ENCODE data around the gene ST3GAL3. TPM values are rescaled to one million over a fixed set of nuclear protein-coding genes. Genes with fewer than 3 reads are reported as not detected.

Gene ST3GAL3
- total RNA-seq, 1 donor from 2014 or later = 16.5 TPM

GRCh38 chr1:43706598-43707189 is 642 bp upstream of the ST3GAL3 start:
- Mint-ChIP-seq H3K27me3 (ENCODE audit: unreplicated experiment) (peaks cover 4% of the 10 kb centered on the region), H3K36me3 (ENCODE audit: unreplicated experiment) (no peaks in the 10 kb centered on the region), H3K4me3 (ENCODE audit: unreplicated experiment) (peak overlapping the region; percentile 85), H3K9me3 (ENCODE audit: unreplicated experiment) (peaks cover 11% of the 10 kb centered on the region), H3K27ac (ENCODE audit: unreplicated experiment) (no peak overlapping the region), H3K4me1 (ENCODE audit: low read depth, unreplicated experiment) (peaks cover 11% of the 10 kb centered on the region)
- TF ChIP-seq, protein P1, sequence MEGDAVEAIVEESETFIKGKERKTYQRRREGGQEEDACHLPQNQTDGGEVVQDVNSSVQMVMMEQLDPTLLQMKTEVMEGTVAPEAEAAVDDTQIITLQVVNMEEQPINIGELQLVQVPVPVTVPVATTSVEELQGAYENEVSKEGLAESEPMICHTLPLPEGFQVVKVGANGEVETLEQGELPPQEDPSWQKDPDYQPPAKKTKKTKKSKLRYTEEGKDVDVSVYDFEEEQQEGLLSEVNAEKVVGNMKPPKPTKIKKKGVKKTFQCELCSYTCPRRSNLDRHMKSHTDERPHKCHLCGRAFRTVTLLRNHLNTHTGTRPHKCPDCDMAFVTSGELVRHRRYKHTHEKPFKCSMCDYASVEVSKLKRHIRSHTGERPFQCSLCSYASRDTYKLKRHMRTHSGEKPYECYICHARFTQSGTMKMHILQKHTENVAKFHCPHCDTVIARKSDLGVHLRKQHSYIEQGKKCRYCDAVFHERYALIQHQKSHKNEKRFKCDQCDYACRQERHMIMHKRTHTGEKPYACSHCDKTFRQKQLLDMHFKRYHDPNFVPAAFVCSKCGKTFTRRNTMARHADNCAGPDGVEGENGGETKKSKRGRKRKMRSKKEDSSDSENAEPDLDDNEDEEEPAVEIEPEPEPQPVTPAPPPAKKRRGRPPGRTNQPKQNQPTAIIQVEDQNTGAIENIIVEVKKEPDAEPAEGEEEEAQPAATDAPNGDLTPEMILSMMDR (IDR thresholded peaks at IDR 0.05; ENCODE audit: partially characterized antibody, unreplicated experiment) = no peak
- DNase-seq = peak; percentile 21

DNA sequence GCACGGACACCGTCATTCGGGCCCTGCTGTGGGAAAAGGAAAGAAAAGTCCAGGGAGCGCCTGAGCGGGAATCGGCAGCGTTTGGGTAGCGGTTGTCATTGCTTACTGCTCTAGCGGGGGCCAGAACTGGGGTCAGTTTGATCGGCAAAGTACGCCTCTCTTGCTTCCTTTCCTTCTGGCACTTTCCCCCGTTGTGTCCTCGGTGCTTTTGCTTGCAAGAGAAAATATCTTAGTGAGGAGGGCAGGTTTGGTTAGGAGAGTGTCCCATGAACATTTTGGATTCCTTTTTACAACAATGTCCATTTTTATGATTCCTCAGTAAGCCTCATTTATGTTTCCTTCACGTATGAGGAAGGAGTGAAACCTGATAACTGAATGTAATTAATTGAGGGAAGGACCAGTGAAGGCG is 670 bp downstream of the ST3GAL3 start:
- TF ChIP-seq, protein P1 (IDR thresholded peaks at IDR 0.05; ENCODE audit: partially characterized antibody, unreplicated experiment) = no peak
- H3K4me1 Mint-ChIP-seq (ENCODE audit: low read depth, unreplicated experiment) = peaks cover 11% of the 10 kb centered on the region
- H3K4me3 Mint-ChIP-seq (ENCODE audit: unreplicated experiment) = peak overlapping the region; percentile 92
- peak overlapping the region; percentile 68 for H3K27ac Mint-ChIP-seq (ENCODE audit: unreplicated experiment)
- H3K27me3 Mint-ChIP-seq (ENCODE audit: unreplicated experiment) = peaks cover 4% of the 10 kb centered on the region
- no peaks in the 10 kb centered on the region for H3K36me3 Mint-ChIP-seq (ENCODE audit: unreplicated experiment)
- H3K9me3 Mint-ChIP-seq (ENCODE audit: unreplicated experiment) = peaks cover 11% of the 10 kb centered on the region
- DNase-seq = no peak

DNA sequence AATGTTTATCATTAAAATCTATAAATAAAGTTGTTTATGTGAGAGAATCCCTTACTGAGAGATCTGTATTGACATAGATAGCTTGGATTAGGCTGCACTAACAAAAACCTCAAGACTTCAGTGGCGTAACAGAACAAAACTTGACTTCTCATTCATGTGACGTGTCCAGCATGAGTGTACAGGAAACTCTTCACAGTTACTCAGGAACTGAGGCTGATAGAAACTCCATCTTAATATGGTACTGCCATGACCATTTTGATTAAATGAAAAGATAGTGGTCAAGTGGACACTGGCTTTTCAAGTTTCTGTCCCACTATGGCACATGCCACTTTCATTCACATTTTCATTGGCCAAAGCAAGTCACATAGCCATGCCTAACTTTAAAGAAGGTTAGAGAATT is 3.7 kb downstream of the ST3GAL3 start:
- H3K36me3 Mint-ChIP-seq (ENCODE audit: unreplicated experiment) = no peaks in the 10 kb centered on the region
- H3K4me1 Mint-ChIP-seq (ENCODE audit: low read depth, unreplicated experiment) = peaks cover 7% of the 10 kb centered on the region
- H3K4me3 Mint-ChIP-seq (ENCODE audit: unreplicated experiment) = no peak overlapping the region
- DNase-seq = no peak
- TF ChIP-seq, protein P1 (IDR thresholded peaks at IDR 0.05; ENCODE audit: partially characterized antibody, unreplicated experiment) = no peak
- H3K9me3 Mint-ChIP-seq (ENCODE audit: unreplicated experiment) = peaks cover 11% of the 10 kb centered on the region
- H3K27ac Mint-ChIP-seq (ENCODE audit: unreplicated experiment) = no peak overlapping the region
- no peaks in the 10 kb centered on the region for H3K27me3 Mint-ChIP-seq (ENCODE audit: unreplicated experiment)

DNA sequence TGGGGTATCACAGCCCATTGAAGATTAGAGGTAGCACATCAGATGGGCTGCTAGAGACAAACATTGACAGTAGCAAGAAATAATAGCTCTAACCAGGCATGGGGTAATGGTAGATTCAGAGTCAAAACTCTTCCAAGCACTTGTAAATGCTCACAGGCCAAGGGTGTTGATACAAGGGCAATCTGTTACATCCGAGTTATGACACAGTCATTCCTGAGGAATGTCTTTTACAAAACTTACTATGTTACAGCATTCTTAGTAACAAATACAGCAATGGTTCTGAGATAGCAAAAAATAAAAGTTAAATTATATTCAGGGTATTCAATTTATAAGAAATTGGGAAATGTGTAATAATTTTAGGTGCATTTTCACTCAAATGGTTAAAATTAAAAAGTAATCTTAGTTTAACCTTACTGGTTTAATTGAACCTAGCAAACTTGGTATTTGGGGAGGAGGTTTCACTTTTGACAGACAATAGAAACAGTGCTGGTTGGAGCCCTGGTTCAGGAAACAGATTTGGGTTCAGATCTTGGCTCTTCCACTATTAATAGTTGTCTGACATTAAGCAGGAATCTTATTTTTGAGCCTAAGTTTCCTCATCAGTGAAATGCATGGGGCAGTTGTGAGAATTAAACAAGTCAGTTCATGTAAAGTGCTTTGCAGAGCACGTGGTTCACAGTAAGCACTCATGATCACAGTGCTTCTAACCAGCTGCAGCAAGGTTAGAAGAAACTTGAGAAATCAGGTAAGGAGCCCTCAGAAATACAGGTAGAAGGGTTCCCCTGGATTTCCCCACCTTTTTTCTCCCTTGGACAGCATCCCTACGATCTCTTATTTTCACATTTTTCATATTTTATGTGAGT is 4.4 kb downstream of the ST3GAL3 start:
- Mint-ChIP-seq H3K4me1 (ENCODE audit: low read depth, unreplicated experiment) (peaks cover 6% of the 10 kb centered on the region), H3K36me3 (ENCODE audit: unreplicated experiment) (no peaks in the 10 kb centered on the region), H3K9me3 (ENCODE audit: unreplicated experiment) (peaks cover 10% of the 10 kb centered on the region), H3K27me3 (ENCODE audit: unreplicated experiment) (no peaks in the 10 kb centered on the region), H3K27ac (ENCODE audit: unreplicated experiment) (no peak overlapping the region), H3K4me3 (ENCODE audit: unreplicated experiment) (no peak overlapping the region)
- TF ChIP-seq, protein P1 (IDR thresholded peaks at IDR 0.05; ENCODE audit: partially characterized antibody, unreplicated experiment) = no peak
- DNase-seq = no peak
